ENCODE results near the gene ATRN. TPM values are rescaled to one million over a fixed set of nuclear protein-coding genes. Genes with fewer than 3 reads are reported as not detected.
"Not testable (repeated sequence)": the region's sequence is repeated elsewhere in the genome, so short reads cannot be mapped to it uniquely, and the experiment has no call there.

ATRN gene
- total RNA-seq, 6 experiments from 2014 or later: 46.9 to 82.1 (median 59.1) TPM

- peaks cover 0 to 24% (median 3%) of the 10 kb centered on the region in 4 donors for H3K36me3 ChIP-seq
- H3K4me1 ChIP-seq: no peaks in the 10 kb centered on the region
- no peak overlapping the region for H3K27ac ChIP-seq
- 95% methylated on average over 5 of the region's 5 CpGs for WGBS (ENCODE audit: insufficient coverage, low coverage, low lambda C conversion rate, missing lambda C conversion rate)
- H3K9me3 ChIP-seq: no peaks in the 10 kb centered on the region
- intact Hi-C loops (cut with DNase I): no loop called here
- DNase-seq: no peak
- H3K4me3 ChIP-seq: no peak overlapping the region
- H3K27me3 ChIP-seq: no peaks in the 10 kb centered on the region
- no peak for ATAC-seq
- no peak for TF ChIP-seq POLR2A (IDR thresholded peaks at IDR 0.05)
- TF ChIP-seq, protein P1, sequence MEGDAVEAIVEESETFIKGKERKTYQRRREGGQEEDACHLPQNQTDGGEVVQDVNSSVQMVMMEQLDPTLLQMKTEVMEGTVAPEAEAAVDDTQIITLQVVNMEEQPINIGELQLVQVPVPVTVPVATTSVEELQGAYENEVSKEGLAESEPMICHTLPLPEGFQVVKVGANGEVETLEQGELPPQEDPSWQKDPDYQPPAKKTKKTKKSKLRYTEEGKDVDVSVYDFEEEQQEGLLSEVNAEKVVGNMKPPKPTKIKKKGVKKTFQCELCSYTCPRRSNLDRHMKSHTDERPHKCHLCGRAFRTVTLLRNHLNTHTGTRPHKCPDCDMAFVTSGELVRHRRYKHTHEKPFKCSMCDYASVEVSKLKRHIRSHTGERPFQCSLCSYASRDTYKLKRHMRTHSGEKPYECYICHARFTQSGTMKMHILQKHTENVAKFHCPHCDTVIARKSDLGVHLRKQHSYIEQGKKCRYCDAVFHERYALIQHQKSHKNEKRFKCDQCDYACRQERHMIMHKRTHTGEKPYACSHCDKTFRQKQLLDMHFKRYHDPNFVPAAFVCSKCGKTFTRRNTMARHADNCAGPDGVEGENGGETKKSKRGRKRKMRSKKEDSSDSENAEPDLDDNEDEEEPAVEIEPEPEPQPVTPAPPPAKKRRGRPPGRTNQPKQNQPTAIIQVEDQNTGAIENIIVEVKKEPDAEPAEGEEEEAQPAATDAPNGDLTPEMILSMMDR (IDR thresholded peaks at IDR 0.05): no peak
These were observed 143.6 kb downstream of the ATRN start for GRCh38 chr20:3614466-3614865.

DNA sequence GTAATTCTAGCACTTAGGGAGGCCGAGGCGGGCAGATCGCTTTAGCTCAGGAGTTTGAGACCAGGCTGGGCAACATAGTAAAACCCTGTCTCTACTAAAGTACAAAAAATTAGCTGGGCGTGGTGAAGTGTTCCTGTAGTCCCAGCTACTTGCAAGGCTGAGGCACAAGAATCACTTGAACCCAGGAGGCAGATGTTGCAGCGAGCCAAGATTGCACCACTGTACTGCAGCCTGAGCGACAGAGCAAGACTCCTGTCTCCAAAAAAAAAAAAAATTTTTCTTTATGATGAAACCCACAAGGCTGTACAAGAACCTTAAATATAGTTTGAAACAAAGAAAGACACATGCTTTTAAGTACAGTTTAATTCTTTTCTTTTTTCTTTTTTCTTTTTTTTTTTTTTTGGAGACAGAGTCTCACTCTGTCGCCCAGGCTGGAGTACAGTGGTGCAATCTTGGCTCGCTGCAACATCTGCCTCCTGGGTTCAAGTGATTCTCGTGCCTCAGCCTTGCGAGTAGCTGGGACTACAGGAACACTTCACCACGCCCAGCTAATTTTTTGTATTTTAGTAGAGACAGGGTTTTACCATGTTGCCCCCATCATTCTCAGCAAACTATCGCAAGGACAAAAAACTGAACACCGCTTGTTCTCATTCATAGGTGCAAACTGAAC is 144.5 kb downstream of the ATRN start:
- not testable (repeated sequence) for ATAC-seq, DNase-seq, H3K27ac ChIP-seq

GRCh38 chr20:3616250-3616649 is 145.4 kb downstream of the ATRN start:
- no peaks in the 10 kb centered on the region for H3K4me1 ChIP-seq
- peaks cover 0 to 24% (median 3%) of the 10 kb centered on the region in 4 donors for H3K36me3 ChIP-seq
- H3K9me3 ChIP-seq: no peaks in the 10 kb centered on the region
- no peaks in the 10 kb centered on the region for H3K27me3 ChIP-seq
- ATAC-seq: peak in 2 of 4 donors; percentile 23 to 34
- H3K27ac ChIP-seq: no peak overlapping the region
- TF ChIP-seq POLR2A (IDR thresholded peaks at IDR 0.05): no peak
- TF ChIP-seq, protein P1 (IDR thresholded peaks at IDR 0.05): no peak
- no peak for DNase-seq
- intact Hi-C loops (cut with DNase I): no loop called here
- 50% methylated on average over 2 of the region's 4 CpGs for WGBS (ENCODE audit: insufficient coverage, low coverage, low lambda C conversion rate, missing lambda C conversion rate)
- H3K4me3 ChIP-seq: no peak overlapping the region

More for the DNA sequence above, 144.5 kb downstream of the ATRN start:
- H3K9me3 ChIP-seq; intact Hi-C loops (cut with DNase I); H3K4me3 ChIP-seq; H3K27me3 ChIP-seq; H3K4me1 ChIP-seq: not testable (repeated sequence)
- WGBS (ENCODE audit: insufficient coverage, low coverage, low lambda C conversion rate, missing lambda C conversion rate): 91% methylated on average over 12 of the region's 13 CpGs
- H3K36me3 ChIP-seq: peaks cover 0 to 24% (median 3%) of the 10 kb centered on the region in 4 donors

DNA sequence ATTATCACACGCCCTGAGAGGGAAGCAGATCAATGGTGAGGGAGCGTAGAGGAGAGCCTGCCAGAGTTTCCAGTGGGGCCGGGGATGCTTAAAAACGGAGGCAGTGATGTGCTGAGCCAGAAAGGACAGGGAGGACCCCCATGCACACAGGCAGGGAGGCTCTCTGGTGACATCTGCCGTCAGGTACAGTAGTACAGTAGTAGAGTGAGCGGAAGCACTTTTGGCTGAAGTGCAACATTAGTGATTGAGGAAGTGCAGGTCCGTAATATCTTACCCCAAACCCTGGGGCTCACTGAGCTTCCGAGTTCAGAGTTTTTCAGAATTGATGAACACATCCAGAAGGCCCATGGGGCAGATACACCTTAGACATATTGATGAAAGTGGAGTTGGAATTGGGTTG is 150.3 kb downstream of the ATRN start:
- DNase-seq: no peak
- intact Hi-C loops (cut with DNase I): no loop called here
- Histone ChIP-seq H3K4me3 (no peak overlapping the region), H3K27ac (no peak overlapping the region), H3K27me3 (no peaks in the 10 kb centered on the region), H3K36me3 (peaks cover 0 to 16% (median 6%) of the 10 kb centered on the region in 4 donors), H3K4me1 (no peaks in the 10 kb centered on the region), H3K9me3 (no peaks in the 10 kb centered on the region)
- WGBS (ENCODE audit: insufficient coverage, low coverage, low lambda C conversion rate, missing lambda C conversion rate): 85% methylated on average over 7 of the region's 8 CpGs
- ATAC-seq: no peak
- TF ChIP-seq, protein P1 (IDR thresholded peaks at IDR 0.05): no peak
- TF ChIP-seq POLR2A (IDR thresholded peaks at IDR 0.05): no peak

GRCh38 chr20:3622406-3622805 is 151.6 kb downstream of the ATRN start:
- Histone ChIP-seq H3K27ac (no peak overlapping the region), H3K4me3 (no peak overlapping the region), H3K27me3 (no peaks in the 10 kb centered on the region), H3K36me3 (peaks cover 0 to 15% (median 7%) of the 10 kb centered on the region in 4 donors), H3K4me1 (no peaks in the 10 kb centered on the region), H3K9me3 (no peaks in the 10 kb centered on the region)
- TF ChIP-seq, protein P1 (IDR thresholded peaks at IDR 0.05): no peak
- no peak for TF ChIP-seq POLR2A (IDR thresholded peaks at IDR 0.05)
- intact Hi-C loops (cut with DNase I): no loop called here
- DNase-seq (no peak), ATAC-seq (no peak)
- 75% methylated on average over 4 of the region's 4 CpGs for WGBS (ENCODE audit: insufficient coverage, low coverage, low lambda C conversion rate, missing lambda C conversion rate)

All from right lobe of liver (tissue), 6 donors.